GM18502 (cell line): ENCODE results near the gene FAM117A.
"Not testable (repeated sequence)": the region's sequence is repeated elsewhere in the genome, so short reads cannot be mapped to it uniquely, and the experiment has no call there.

Source experiments
- ATAC-seq: cut with Tn5 transposase; IDR thresholded peaks from one replicate; pipeline ENCODE4 v1.9.1; 2021; ENCODE audit warnings: mild to moderate bottlenecking; ENCODE audit not compliant: unreplicated experiment, poor library complexity

Gene FAM117A

GRCh38 chr17:49742166-49742638 lies 21.7 kb downstream of the FAM117A start:
- no peak for ATAC-seq

- no peak for ATAC-seq
Observed at GRCh38 chr17:49741692-49742076, 22.2 kb downstream of the FAM117A start.

- no peak for ATAC-seq
Observed at GRCh38 chr17:49741009-49741691, 22.8 kb downstream of the FAM117A start.

- peak; percentile 65 for ATAC-seq
Observed at GRCh38 chr17:49739641-49740271, 24.2 kb downstream of the FAM117A start.

GRCh38 chr17:49738456-49739163 lies 25.3 kb downstream of the FAM117A start:
- ATAC-seq = no peak

- ATAC-seq = no peak
Observed at GRCh38 chr17:49734515-49735490, 29.1 kb downstream of the FAM117A start.

GRCh38 chr17:49731435-49731831 lies 32.5 kb downstream of the FAM117A start:
- no peak for ATAC-seq

- no peak for ATAC-seq
Observed at GRCh38 chr17:49730785-49731434, 33.0 kb downstream of the FAM117A start.

- ATAC-seq = no peak
Observed at GRCh38 chr17:49730078-49730784, 33.7 kb downstream of the FAM117A start.

GRCh38 chr17:49729069-49729468 lies 34.9 kb downstream of the FAM117A start:
- ATAC-seq = no peak

- no peak for ATAC-seq
Observed at GRCh38 chr17:49728425-49728824, 35.5 kb downstream of the FAM117A start.

GRCh38 chr17:49727380-49727779 lies 36.6 kb downstream of the FAM117A start:
- ATAC-seq = no peak

GRCh38 chr17:49725452-49726130 lies 38.3 kb downstream of the FAM117A start:
- no peak for ATAC-seq

GRCh38 chr17:49724552-49724951 lies 39.4 kb downstream of the FAM117A start:
- not testable (repeated sequence) for ATAC-seq

- ATAC-seq = no peak
Observed at GRCh38 chr17:49723423-49723822, 40.5 kb downstream of the FAM117A start.

- no peak for ATAC-seq
Observed at GRCh38 chr17:49722066-49722465, 41.9 kb downstream of the FAM117A start.

GRCh38 chr17:49717371-49717861 lies 46.5 kb downstream of the FAM117A start:
- ATAC-seq = no peak

- no peak for ATAC-seq
Observed at GRCh38 chr17:49716668-49717364, 47.1 kb downstream of the FAM117A start.
